Hindlimb muscle (tissue), 1 donor: ENCODE data around the gene GFY. TPM values are rescaled to one million over a fixed set of nuclear protein-coding genes. Genes with fewer than 3 reads are reported as not detected.
A peak's percentile ranks its signal among the peaks of the same experiment; 100 is the strongest.
"Not testable (repeated sequence)": the region's sequence is repeated elsewhere in the genome, so short reads cannot be mapped to it uniquely, and the experiment has no call there.

Experiments used
- DNase-seq: peaks from one replicate; pipeline ENCODE4 v3.0.0-alpha.2; 2013
- polyA plus RNA-seq: library from polyadenylated mRNA; unstranded; fragments of 120-200 nt; gene quantifications from one replicate; pipeline ENCODE4 v1.2.1, GENCODE V29; 2013; ENCODE audit not compliant: insufficient read length

Gene GFY
- polyA plus RNA-seq, 1 donor: not detected

DNA sequence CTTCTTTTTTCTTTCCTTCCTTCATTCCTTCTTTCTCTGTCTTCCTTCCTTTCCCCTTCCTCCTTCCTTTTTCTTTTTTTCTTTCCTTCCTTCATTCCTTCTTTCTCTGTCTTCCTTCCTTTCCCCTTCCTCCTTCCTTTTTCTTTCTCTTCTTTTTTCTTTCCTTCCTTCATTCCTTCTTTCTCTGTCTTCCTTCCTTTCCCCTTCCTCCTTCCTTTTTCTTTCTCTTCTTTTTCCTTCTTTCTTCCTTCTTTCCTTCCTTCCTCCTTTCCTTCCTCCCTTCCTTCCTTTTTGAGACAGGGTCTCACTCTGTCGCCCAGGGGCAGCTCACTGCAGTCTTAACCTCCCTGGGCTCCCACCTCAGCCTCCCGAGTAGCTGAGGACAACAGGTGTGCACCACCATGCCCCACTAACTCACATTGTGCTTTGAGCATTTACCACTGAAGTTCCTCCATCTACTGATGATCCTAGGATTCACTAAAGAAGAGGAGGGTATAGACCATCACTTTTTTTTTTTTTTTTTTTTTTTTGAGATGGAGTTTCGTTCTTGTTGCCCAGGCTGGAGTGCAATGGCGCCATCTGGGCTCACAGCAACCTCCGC is 19.0 kb downstream of the GFY start:
- not testable (repeated sequence) for DNase-seq

DNA sequence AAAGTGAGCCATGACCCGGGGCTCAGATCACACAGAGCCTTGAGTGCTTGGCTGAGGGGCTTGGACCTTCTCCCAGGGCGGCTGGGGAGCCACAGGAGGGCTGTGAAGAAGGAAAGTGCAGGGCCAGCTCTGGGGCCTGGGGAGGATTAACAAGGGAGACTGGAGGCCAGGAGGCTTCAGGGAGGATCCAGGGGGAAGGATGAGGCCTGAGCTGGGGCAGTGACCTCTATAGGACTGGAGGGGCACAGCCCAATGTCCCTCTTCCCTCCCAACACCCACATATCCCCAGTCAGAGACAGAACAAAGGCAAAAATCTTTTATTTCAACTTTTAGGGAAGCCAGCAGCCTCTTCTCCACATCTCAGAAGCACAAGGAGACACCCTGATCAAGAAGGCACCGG is 20.8 kb downstream of the GFY start:
- no peak for DNase-seq

DNA sequence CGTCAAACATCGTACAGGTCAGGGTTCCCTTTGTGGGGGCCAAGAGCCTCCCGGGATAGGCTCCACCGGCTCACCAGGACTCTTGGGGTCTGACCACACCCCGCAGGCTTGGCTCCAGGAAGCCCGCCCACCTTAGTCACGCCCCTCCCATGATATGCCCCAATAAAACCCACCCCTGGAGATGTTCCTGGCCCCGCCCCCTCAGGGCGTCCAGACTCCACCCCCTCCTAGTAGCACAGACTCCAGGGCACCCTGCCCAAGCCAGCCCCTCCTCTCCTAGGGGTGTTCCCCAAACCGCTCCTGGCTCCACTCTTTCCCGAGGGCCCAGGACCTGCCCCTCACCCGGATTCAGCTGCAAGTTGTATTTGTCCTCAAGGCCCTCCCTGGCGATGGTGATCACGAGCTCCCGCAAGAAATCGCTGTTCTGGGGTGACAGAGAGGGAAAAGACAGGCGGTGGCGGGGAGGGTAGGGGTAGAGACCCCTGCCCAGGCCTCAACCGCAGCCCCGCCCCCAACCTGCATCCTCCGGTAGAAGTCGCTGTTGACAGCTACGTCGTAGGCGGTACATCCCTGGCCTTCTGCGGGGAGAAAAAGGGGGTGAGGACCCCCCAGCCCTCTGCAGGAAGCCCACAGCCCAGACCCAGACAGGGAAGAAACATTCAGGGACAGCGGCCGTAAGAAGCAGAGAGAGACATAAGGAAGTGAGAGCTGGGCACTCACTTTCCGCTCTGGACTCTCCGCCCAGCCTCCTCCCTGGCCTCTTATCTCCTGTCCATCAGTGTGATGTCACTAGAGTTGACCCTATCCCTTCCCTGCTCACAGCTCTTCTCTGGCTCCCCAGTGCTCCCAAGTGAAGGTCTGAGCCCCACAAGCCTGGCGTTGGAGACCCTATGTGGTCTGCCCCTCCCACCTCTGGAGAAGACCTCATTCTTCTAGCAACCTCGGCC is 22.6 kb downstream of the GFY start:
- no peak for DNase-seq

DNA sequence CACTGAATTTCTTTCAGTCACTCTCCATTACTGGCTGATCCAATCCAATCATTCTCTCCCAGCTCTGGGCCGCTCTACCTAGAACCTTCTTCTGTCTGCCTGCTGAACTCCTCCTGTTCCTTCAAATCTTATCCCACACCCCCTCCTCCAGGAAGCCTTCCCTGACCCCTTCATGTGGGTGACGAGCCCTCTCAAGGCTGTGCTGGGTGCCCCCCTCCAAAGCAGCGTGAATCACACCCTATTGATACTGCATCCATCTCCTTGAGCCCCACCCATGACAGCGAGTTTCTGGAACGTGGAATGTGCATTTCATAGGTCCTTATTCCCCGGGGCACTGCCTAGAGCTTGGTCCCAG is 23.2 kb downstream of the GFY start:
- no peak for DNase-seq

DNA sequence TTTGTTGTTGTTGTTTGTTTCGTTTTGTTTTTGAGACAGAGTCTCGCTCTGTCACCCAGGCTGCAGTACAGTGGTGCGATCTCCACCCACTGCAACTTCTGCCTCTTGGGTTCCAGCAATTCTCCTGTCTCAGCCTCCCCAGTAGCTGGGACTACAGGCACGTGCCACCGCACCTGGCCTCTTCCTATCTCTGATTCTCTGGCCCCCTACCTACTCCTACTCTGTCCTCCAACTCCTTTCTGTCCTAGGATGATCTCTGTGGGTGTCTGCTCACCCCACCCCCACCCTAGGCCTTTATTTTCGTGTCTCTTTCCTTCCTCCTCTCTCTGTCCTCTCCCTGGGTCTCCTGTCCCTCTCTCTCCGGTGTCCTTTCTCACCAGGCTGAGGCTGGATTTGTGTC is 25.2 kb downstream of the GFY start:
- no peak for DNase-seq

DNA sequence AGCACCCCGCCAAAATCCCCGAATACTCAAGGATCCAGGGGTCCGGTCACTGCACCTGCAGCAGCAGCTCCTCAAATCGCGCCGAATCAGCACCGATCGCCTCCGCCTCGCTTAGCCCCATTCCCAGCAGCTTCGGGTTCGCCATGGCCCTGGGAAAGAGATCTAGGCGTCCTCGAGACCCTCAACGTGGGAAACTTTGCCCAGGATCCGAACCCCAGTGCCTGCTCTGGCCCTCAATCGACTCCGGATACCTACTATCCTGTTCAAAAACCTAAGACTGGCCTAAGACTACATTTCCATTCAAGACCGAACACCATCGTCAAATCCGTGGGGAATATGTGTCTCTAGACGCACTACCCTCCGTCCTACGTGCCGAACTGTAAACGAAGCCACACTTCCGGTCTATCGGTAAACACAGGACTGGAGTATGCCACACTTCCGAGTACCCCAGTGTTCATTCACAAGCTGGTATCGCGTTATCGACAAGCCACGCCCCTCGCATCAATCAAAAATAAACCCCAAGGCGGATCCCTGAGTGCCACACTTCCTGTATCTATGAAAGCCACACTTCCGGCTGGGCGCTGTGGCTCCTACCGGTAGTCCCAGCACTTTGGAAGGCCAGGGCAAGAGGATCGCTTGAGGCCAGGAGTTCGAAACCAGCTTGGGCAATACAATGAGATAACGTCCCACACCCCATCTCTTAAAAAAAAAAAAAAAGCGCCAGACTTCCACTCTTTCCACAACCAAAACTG is 26.4 kb downstream of the GFY start, which contains the start of gene PIH1D1:
Gene PIH1D1, minus strand, starts transcription at position 385 of the 752 bp plus-strand sequence. Its CDS starts 240 bp downstream, at position 145.
- DNase-seq: peak; percentile 96

DNA sequence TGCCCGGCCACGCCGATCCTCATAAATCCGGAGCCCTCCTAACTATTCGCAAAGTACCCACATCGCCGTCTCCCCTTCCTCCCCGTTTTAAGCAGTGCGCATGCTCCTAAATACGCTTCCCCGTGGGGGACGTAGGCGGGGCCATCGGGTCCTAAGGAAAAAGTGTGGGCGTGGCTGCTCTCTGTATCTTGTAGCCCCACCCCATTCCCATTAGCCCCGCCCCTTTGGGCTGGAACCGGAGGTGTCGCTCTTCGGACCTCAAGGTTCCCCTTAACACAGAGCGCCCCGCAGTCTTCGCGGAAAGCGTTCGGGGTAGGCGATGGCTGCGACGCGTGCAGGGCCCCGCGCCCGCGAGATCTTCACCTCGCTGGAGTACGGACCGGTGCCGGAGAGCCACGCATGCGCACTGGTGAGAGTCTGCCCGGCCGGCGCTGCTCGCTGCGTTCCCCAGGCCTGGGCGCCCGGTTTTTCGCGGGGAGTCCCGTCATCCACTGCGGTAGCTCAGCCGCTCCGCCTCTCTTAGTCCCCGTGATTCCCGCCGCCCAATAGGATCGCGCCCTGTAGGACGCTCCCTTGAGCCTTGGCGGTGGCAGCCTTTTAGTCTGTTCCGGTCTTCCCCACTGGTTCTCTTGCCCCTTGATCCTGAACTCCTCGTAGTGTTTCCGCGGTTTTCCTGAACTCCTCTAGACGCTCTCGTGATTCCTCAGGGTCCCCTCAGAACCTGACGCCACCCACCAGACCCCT is 28.0 kb downstream of the GFY start, which contains the start of gene ALDH16A1:
Gene ALDH16A1, plus strand, starts transcription at position 213 of the 744 bp plus-strand sequence. Its CDS starts 107 bp downstream, at position 320.
- peak; percentile 98 for DNase-seq

DNA sequence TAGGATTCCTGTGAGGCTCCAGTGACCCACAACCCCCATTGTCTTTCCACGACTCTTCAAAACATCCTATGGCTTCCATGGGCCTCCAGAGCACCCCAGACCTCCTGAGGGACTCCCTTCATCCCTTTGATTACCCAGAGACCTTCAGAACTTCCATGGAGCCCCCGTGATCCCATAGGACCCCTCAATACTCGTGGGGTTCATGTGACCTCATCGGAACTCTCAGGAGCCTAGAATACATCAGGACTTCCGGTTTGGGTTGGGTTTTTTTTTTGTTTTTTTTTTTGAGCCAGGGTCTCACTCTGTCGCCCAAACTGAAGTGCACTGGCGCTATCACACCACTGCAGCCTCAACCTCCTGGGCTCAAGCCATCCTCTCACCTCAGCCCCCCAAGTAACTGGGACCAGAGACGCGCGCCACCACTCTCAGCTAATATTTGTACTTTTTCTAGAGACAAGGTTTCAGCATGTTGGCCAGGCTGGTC is 28.6 kb downstream of the GFY start:
- no peak for DNase-seq

DNA sequence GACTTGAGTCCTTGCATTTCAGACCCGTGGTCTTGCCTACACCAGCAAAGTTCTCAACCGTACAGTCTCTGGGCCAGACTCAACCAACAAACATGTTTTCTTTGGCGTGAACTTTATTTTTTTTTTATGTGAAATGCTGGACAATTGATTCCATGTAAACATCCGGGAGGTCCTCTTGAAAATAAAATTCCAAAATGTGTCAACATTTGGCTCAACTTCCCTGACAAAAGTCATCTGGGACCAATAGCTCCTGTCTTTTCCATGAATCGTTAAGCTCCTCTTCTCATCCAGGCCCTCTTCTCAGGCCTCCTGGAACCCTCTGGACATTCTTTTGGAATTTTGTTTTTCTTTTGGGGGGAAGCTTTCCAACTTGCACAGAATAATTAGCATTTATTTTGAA is 30.6 kb downstream of the GFY start:
- DNase-seq: peak; percentile 76

DNA sequence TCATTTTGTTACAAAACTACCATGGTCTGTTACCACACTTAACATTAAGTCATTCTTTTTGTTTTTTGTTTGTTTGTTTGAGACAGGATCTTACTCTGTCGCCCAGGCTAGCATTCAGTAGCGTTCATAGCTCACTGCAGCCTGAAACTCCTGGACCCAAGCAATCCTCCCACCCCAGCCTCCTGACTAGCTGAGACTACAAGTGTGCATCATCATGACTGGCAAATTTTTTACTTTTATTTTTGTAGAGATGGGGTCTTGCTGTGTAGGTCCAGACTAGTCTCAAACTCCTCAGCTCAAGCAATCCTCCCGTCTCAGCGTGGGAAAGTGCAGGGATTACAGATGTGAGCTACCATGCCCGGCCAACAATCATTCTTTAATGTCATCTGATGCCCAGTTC is 31.1 kb downstream of the GFY start:
- DNase-seq: no peak

DNA sequence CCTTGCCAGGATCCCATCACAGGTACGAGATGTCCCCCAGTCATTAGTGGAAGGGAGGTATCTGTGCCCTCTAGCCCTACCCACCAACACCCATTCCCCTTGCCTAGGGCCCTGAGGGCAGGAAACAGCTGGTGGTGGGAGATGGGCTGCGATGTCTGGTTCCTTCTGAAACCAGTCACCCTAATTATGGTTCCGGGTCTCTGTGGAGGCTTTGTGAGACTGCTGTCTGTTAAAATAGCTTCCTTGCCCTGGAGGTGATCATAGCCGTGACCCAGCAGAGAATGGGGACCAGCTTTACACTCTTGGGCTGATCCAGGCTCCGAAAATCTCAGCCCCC is 33.3 kb downstream of the GFY start:
- DNase-seq: no peak

DNA sequence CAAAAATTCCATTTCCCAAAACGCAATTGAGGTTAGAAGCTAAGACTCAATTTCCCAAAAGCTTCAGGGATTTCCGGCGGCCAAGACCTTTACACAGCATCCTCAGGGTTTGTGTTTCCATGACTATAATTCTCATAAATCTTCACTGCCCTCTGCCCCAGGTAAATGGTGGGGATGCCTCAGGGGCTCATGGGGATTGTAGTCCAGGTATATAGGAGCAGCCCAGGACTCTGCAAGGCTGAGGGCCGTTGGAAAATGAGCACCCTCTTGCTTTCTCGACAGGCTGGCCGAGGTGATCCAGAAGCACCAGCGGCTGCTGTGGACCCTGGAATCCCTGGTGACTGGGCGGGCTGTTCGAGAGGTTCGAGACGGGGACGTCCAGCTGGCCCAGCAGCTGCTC is 34.2 kb downstream of the GFY start:
- no peak for DNase-seq

DNA sequence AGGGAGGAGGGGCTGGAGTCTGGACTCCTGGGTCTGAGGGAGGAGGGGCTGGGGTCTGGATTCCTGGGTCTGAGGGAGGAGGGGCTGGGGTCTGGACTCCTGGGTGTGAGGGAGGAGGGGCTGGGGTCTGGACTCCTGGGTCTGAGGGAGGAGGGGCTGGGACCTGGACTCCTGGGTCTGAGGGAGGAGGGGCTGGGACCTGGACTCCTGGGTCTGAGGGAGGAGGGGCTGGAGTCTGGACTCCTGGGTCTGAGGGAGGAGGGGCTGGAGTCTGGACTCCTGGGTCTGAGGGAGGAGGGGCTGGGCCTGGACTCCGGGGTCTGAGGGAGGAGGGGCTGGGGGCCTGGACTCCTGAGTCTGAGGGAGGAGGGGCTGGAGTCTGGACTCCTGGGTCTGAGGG is 35.9 kb downstream of the GFY start:
- not testable (repeated sequence) for DNase-seq

DNA sequence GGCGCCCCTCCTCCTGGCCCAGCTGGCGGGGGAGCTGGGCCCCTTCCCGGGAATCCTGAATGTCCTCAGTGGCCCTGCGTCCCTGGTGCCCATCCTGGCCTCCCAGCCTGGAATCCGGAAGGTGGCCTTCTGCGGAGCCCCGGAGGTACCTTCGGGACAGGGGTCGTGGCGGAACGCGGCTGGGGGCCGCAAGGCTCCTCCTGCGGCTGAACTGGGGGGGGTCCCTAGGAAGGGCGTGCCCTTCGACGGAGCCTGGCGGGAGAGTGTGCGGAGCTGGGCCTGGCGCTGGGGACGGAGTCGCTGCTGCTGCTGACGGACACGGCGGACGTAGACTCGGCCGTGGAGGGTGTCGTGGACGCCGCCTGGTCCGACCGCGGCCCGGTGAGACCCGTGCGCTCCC is 36.5 kb downstream of the GFY start:
- no peak for DNase-seq

DNA sequence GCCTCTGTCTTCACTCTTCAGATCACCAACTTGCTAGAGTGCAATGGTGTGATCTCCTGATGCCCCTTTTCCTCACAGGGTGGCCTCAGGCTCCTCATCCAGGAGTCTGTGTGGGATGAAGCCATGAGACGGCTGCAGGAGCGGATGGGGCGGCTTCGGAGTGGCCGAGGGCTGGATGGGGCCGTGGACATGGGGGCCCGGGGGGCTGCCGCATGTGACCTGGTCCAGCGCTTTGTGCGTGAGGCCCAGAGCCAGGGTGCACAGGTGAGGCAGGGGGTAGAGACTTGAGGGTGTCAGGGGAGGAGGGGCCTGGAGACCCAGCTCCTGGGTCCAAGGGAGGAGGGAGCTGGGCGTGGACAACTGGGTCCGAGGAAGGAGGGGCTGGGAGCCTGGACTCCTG is 37.3 kb downstream of the GFY start:
- DNase-seq: no peak

DNA sequence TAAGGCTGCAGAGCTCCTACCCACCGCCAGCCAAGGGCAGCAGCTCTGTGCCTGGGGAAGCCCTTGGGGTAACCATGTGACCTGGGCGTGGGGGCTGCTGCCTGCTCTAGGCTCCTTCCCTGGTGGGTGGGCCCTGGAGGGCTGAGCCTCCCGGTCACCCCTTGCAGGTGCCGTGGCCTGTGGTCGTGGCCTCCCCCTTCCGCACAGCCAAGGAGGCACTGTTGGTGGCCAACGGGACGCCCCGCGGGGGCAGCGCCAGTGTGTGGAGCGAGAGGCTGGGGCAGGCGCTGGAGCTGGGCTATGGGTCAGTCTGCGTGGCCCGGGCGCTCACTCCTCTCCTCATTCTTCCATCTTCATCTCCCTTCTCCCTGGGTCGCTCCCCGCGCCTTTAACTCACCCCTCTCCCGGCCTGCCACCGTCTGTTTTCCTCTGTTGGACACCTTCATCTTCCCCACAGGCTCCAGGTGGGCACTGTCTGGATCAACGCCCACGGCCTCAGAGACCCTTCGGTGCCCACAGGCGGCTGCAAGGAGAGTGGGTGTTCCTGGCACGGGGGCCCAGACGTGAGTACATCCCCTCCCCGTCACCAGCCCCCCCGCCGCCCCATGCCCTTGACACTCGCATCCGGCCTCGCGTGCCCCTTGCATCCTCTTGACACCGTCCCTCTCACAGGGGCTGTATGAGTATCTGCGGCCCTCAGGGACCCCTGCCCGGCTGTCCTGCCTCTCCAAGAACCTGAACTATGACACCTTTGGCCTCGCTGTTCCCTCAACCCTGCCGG is 39.0 kb downstream of the GFY start:
- DNase-seq: no peak

DNA sequence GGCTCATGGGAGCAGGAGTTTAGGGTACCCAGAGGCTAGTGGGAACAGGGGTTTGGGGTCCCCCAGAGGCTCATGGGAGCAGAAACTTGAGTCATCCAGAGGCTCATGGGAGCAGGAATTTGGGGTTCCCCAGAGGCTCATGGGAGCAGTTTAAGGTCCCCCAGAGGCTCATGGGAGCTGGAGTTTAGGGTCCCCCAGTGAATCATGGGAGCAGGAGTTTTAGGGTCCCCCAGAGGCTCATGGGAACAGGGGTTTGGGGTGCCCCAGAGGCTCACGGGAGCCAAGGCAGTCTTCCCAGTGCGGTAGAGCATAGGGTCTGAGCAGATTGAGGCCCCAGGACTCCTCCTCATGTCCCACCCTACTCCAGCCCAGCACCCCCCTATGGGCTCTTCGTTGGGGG is 40.2 kb downstream of the GFY start:
- no peak for DNase-seq

DNA sequence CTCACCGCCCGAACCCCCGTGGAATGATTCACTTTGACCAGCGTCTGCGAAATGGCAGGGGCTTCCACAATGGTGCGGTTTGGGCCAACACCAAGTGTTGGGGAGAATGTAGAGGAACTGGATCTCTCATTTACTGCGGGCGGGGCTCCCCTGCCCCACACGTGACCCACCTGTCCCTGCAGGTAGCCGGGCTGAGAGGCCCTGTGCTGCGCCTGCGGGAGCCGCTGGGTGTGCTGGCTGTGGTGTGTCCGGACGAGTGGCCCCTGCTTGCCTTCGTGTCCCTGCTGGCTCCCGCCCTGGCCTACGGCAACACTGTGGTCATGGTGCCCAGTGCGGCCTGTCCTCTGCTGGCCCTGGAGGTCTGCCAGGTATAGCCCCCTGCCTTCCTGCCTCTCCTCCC is 43.0 kb downstream of the GFY start:
- DNase-seq: no peak

DNA sequence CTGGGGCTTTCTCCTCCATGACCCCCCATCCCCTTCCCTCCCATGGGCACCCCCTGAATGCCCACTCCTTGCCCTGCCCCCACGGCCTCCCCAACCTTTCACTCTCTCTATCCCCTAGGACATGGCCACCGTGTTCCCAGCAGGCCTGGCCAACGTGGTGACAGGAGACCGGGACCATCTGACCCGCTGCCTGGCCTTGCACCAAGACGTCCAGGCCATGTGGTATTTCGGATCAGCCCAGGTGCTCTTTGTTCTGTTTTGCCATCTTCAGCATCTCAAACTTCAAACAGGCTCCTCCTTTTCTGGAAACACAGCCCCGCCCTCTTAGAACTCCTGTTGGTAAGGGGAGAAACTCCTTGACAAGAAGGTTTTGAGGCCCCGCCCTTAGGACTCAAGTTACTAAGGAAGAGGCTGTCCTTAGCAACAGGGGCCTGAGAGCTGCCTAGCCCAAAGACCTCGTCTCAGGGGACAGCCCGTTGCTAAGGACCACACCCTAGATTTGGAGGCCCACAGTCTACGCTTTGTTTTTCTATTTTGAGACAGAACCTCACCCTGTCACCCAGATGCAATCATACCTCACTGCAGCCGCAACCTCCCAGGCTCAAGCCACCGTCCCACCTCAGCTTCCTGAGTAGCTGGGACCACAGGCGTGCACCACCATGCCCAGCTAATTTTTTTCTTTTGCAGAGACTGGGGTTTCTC is 43.7 kb downstream of the GFY start:
- peak; percentile 85 for DNase-seq

DNA sequence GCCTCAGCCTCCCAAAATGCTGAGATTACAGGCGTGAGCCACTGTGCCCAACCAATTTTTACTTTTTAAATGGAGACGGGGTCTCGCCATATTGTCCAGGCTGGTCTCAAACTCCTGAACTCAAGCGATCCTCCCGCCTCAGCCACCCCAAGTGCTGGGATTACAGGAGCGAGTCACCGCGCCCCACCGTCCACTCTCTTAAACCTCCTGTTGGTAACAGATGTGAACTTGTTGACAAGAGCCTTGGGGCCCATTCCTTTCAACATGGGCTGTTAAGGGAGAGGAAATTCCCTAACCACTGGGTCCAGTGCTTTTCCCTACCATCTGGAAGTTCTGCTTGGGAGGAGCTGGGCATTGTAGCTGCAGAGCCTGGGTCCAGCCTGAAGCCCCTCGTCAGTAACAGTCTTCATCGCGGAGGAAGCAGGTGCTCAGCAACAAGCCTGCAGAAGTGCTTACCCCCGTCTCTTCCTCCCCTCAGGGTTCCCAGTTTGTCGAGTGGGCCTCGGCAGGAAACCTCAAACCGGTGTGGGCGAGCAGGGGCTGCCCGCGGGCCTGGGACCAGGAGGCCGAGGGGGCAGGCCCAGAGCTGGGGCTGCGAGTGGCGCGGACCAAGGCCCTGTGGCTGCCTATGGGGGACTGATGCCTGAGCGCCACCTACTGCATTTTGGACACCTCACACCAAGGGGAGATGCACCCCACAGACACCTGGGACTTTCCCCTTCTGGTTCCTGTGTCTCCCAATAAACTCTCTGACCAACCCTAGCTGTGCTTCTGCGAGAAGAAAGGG is 44.8 kb downstream of the GFY start:
- no peak for DNase-seq
